ENCODE results near the gene SORL1-AS1.
A peak's percentile ranks its signal among the peaks of the same experiment; 100 is the strongest.

DNA sequence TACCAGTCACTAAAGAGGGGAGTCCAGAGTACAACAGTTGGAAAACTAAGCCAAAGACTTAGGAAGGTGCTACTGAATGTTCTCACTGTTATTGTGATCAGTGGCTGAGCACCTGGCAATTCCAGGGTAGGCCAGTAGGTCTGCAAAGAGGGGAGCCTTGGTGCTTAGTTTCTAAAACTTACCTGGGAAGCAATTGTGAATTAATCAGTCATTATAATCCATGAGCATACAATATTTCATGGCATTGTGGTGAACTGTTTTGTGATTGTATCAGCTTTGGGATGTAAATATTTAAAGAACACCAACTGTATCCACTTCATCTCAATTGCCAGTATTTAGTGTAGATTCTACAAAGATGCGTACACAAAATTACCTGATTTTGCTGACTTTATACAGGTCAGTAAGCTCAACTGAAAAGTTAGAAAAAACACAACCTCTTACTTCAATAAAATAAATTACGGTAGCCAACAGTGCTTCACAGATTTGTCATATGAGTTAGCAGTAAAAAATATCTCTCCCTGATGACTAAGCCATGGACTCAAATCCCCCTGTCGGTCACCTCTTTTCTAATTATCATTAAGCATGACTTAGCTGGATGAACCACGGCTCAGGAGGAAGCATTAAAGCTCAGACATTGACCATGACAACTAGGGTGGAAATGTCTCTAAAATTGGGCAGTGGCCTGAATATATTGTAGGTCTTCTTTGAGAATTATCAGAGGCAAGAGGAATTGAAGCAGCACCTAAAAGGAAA lies 31.4 kb downstream of the SORL1-AS1 start:
- TF ChIP-seq, protein P1, sequence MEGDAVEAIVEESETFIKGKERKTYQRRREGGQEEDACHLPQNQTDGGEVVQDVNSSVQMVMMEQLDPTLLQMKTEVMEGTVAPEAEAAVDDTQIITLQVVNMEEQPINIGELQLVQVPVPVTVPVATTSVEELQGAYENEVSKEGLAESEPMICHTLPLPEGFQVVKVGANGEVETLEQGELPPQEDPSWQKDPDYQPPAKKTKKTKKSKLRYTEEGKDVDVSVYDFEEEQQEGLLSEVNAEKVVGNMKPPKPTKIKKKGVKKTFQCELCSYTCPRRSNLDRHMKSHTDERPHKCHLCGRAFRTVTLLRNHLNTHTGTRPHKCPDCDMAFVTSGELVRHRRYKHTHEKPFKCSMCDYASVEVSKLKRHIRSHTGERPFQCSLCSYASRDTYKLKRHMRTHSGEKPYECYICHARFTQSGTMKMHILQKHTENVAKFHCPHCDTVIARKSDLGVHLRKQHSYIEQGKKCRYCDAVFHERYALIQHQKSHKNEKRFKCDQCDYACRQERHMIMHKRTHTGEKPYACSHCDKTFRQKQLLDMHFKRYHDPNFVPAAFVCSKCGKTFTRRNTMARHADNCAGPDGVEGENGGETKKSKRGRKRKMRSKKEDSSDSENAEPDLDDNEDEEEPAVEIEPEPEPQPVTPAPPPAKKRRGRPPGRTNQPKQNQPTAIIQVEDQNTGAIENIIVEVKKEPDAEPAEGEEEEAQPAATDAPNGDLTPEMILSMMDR (IDR thresholded peaks at IDR 0.05) = peak in 1 of 6 experiments; percentile 7
- no peak for TF ChIP-seq EP300 (IDR thresholded peaks at IDR 0.05)
